SK-N-SH treated with all-trans-retinoic acid at 6 μM for 48 hours (cell line): ENCODE measurements around the gene TBC1D9B.

Experiments used
- ARNTL ChIP-seq: fragments of 450-650 bp; formaldehyde crosslinking; IDR thresholded peaks from 2 replicates; pipeline ENCODE4 v1.5.0; 2020; ENCODE audit warnings: low read depth, mild to moderate bottlenecking, moderate library complexity, borderline replicate concordance
- BACH2 ChIP-seq: fragments of 250-450 bp; sonication (Bioruptor Pico); IDR thresholded peaks from 2 replicates; pipeline ENCODE4 v1.9.0; 2021; ENCODE audit warnings: mild to moderate bottlenecking, borderline replicate concordance
- OSR1 ChIP-seq: fragments of 250-450 bp; sonication (Bioruptor Pico); IDR thresholded peaks from 2 replicates; pipeline ENCODE4 v1.8.0; 2022; ENCODE audit warnings: moderate library complexity, mild to moderate bottlenecking, inconsistent platforms
- SNAI2 ChIP-seq: fragments of 250-450 bp; sonication (Bioruptor Pico); IDR thresholded peaks from 2 replicates; pipeline ENCODE4 v1.5.0; 2020; ENCODE audit warnings: mild to moderate bottlenecking, moderate library complexity
- ZFP30 ChIP-seq: fragments of 450-650 bp; formaldehyde crosslinking; IDR thresholded peaks from 2 replicates; pipeline ENCODE4 v1.5.0; 2022; ENCODE audit warnings: mild to moderate bottlenecking, moderate library complexity
- ZNF565 ChIP-seq: fragments of 450-650 bp; formaldehyde crosslinking; conservative IDR thresholded peaks from 2 replicates; pipeline ENCODE4 v1.5.0; 2020; ENCODE audit warnings: low read depth, mild to moderate bottlenecking, moderate library complexity
- TF ChIP-seq, protein P1 (sequence below): fragments of 250-450 bp; sonication (Bioruptor Pico); IDR thresholded peaks from 2 replicates; pipeline ENCODE4 v1.8.0; 2020; ENCODE audit warnings: mild to moderate bottlenecking, moderate library complexity, borderline replicate concordance

GRCh38 chr5:179869641-179870402 is 37.9 kb downstream of the TBC1D9B start:
- TF ChIP-seq ARNTL (CRISPR knock-in tag) (no peak), ZFP30 (CRISPR knock-in tag) (no peak), ZNF565 (no peak), OSR1 (CRISPR knock-in tag) (no peak), SNAI2 (no peak), BACH2 (CRISPR knock-in tag) (no peak)
- TF ChIP-seq, protein P1, sequence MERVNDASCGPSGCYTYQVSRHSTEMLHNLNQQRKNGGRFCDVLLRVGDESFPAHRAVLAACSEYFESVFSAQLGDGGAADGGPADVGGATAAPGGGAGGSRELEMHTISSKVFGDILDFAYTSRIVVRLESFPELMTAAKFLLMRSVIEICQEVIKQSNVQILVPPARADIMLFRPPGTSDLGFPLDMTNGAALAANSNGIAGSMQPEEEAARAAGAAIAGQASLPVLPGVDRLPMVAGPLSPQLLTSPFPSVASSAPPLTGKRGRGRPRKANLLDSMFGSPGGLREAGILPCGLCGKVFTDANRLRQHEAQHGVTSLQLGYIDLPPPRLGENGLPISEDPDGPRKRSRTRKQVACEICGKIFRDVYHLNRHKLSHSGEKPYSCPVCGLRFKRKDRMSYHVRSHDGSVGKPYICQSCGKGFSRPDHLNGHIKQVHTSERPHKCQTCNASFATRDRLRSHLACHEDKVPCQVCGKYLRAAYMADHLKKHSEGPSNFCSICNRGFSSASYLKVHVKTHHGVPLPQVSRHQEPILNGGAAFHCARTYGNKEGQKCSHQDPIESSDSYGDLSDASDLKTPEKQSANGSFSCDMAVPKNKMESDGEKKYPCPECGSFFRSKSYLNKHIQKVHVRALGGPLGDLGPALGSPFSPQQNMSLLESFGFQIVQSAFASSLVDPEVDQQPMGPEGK (CRISPR knock-in tag) = no peak
